ENCODE measurements around the gene DHX16. TPM values are rescaled to one million over a fixed set of nuclear protein-coding genes. Genes with fewer than 3 reads are reported as not detected.

Gene DHX16
- total RNA-seq, 1 experiment from 2014 or later, result 46.4 TPM

DNA sequence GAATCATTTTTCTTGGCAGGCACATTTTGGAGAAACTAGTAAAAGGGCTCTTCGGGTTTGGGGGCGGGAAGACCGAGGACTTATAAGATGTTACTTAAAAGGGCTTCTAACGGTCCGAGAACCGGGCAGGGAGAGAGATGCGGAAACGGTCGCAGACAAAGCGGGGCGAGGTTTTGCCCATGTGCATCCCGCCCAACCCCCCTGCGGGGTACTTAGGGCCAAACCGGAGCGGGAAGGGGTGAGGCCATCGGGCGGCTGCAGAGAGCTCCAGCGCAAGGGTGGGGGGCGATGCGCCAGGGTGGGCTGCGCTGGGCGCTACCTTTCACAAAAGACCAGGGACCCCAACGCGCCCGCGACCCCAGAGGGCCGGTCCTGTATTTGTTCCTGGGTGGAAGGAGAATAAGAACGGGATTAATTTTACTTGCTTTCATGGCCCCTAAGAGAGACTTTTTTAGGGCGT lies 48.0 kb upstream of the DHX16 start:
- peak; percentile 87 for DNase-seq (ENCODE audit: low spot score)
- Histone ChIP-seq H3K4me3 (ENCODE audit: low read depth, low read length, poor library complexity, severe bottlenecking) (peak overlapping the region; percentile 94), H3K27me3 (replicated peaks; ENCODE audit: insufficient read depth, low read depth, low read length, poor library complexity) (no peaks in the 10 kb centered on the region), H3K9me3 (ENCODE audit: low read depth, low read length, poor library complexity, severe bottlenecking) (no peaks in the 10 kb centered on the region), H3K4me1 (ENCODE audit: insufficient read depth, low read length, poor library complexity, severe bottlenecking) (peaks cover 40% of the 10 kb centered on the region), H3K27ac (ENCODE audit: low read depth, low read length, poor library complexity, severe bottlenecking) (peak overlapping the region; percentile 98), H3K36me3 (ENCODE audit: insufficient read depth, low read length, poor library complexity, severe bottlenecking) (peaks cover 44% of the 10 kb centered on the region)
- POLR2A ChIA-PET (ENCODE audit: low non-redundant PET), result interaction anchor here (0.6 to 1.5 kb wide), 4 partner anchors 42 to 150 kb away, joined by 4 to 11 read pairs (median 5); partner anchors contain the start of genes MRPS18B and PPP1R10
- intact Hi-C loops (cut with micrococcal nuclease; ENCODE audit: unreplicated experiment), result no loop called here
- TF ChIP-seq EZH2 (IDR thresholded peaks at IDR 0.05; ENCODE audit: borderline replicate concordance, low read depth, low read length, poor library complexity, severe bottlenecking), result no peak
- TF ChIP-seq, protein P1, sequence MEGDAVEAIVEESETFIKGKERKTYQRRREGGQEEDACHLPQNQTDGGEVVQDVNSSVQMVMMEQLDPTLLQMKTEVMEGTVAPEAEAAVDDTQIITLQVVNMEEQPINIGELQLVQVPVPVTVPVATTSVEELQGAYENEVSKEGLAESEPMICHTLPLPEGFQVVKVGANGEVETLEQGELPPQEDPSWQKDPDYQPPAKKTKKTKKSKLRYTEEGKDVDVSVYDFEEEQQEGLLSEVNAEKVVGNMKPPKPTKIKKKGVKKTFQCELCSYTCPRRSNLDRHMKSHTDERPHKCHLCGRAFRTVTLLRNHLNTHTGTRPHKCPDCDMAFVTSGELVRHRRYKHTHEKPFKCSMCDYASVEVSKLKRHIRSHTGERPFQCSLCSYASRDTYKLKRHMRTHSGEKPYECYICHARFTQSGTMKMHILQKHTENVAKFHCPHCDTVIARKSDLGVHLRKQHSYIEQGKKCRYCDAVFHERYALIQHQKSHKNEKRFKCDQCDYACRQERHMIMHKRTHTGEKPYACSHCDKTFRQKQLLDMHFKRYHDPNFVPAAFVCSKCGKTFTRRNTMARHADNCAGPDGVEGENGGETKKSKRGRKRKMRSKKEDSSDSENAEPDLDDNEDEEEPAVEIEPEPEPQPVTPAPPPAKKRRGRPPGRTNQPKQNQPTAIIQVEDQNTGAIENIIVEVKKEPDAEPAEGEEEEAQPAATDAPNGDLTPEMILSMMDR (conservative IDR thresholded peaks at IDR 0.05; ENCODE audit: low read depth, low read length), result no peak
- CTCF ChIA-PET, result interaction anchor here (0.6 kb wide), 1 partner anchor 14 kb away, joined by 3 read pairs; no protein-coding TSS in a partner anchor
- BruUV-seq (replicated peaks), result no TSS peak

DNA sequence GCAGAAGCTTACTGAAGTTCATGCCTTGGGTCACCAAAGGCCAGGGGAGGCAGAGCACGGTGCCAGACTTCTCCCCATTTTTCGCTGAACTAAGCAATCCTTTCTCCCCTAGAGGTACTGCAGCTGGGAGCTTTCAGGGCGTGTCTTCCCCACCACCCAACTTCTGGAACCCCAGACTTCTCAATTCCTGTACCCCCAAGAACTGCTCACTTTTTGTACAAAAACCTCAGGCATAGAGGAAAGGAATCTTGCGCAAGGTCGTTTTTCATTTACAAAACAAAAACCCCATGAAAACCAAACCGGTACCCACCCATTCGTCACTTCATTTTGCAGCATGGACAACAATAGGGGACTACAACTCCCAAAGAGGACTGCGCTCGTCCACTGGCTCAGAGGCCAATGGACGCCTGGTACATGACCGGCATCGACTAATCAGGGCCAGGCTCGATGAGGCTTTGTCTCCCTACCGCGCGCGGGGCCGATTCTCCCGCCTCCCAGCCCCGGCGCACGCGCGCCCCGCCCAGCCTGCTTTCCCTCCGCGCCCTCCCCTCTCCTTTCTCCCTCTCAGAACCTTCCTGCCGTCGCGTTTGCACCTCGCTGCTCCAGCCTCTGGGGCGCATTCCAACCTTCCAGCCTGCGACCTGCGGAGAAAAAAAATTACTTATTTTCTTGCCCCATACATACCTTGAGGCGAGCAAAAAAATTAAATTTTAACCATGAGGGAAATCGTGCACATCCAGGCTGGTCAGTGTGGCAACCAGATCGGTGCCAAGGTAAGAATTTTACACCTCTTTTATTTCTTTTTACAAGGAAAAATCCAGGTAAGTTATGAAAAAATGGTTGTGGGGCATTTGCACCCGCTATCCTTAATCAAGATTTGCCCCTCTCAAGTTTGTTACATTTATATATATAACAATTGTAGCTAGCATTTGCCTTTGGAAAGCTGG lies 47.3 kb upstream of the DHX16 start, which contains the start of gene TUBB:
TSS of gene TUBB (plus strand) at position 562 of the 947 bp plus-strand sequence. CDS start at position 717, 155 bp downstream.
- no peaks in the 10 kb centered on the region for H3K9me3 ChIP-seq (ENCODE audit: low read depth, low read length, poor library complexity, severe bottlenecking)
- intact Hi-C loops (cut with micrococcal nuclease; ENCODE audit: unreplicated experiment), result no loop called here
- no peaks in the 10 kb centered on the region for H3K27me3 ChIP-seq (replicated peaks; ENCODE audit: insufficient read depth, low read depth, low read length, poor library complexity)
- TSS peak; percentile 29 for BruUV-seq (replicated peaks)
- H3K4me3 ChIP-seq (ENCODE audit: low read depth, low read length, poor library complexity, severe bottlenecking), result peak within 1 kb of the TSS; percentile 94
- DNase-seq (ENCODE audit: low spot score), result peak; percentile 99
- ChIA-PET CTCF (no interaction called here), POLR2A (ENCODE audit: low non-redundant PET) (interaction anchor here (0.6 to 1.0 kb wide), 3 partner anchors 103 to 478 kb away, joined by 4 to 11 read pairs (median 5); partner anchors contain the start of genes MRPS18B and PPP1R10)
- TF ChIP-seq EZH2 (IDR thresholded peaks at IDR 0.05; ENCODE audit: borderline replicate concordance, low read depth, low read length, poor library complexity, severe bottlenecking), result no peak
- TF ChIP-seq, protein P1 (conservative IDR thresholded peaks at IDR 0.05; ENCODE audit: low read depth, low read length), result no peak
- peak within 1 kb of the TSS; percentile 98 for H3K27ac ChIP-seq (ENCODE audit: low read depth, low read length, poor library complexity, severe bottlenecking)
- H3K36me3 ChIP-seq (ENCODE audit: insufficient read depth, low read length, poor library complexity, severe bottlenecking), result peaks cover 39% of the 10 kb centered on the region
- peaks cover 37% of the 10 kb centered on the region for H3K4me1 ChIP-seq (ENCODE audit: insufficient read depth, low read length, poor library complexity, severe bottlenecking)

DNA sequence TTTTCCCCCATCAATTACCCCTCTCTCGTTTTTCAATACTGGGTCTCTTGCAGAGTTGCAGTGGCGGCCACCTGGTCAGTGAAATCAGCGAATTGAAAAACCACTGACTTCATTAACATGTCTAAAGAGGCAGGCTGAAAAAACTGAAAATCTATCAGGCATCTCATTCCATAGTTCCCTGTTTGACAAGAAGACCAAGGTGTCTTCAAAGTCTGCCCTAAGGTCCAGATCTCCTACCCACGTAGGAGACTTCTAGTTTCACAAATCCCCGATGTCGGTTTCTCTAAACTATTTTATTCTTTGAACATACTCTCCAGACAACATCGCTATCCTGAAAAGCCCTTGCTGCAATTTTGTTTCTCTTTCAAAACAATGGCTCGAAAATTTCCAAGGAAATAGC lies 46.5 kb upstream of the DHX16 start:
- H3K36me3 ChIP-seq (ENCODE audit: insufficient read depth, low read length, poor library complexity, severe bottlenecking), result peaks cover 39% of the 10 kb centered on the region
- CTCF ChIA-PET, result no interaction called here
- peak overlapping the region; percentile 98 for H3K27ac ChIP-seq (ENCODE audit: low read depth, low read length, poor library complexity, severe bottlenecking)
- H3K9me3 ChIP-seq (ENCODE audit: low read depth, low read length, poor library complexity, severe bottlenecking), result no peaks in the 10 kb centered on the region
- POLR2A ChIA-PET (ENCODE audit: low non-redundant PET), result interaction anchor here (0.6 kb wide), 1 partner anchor 479 kb away, joined by 4 read pairs; no protein-coding TSS in a partner anchor
- TSS peak; percentile 69 for BruUV-seq (replicated peaks)
- H3K4me3 ChIP-seq (ENCODE audit: low read depth, low read length, poor library complexity, severe bottlenecking), result peak overlapping the region; percentile 94
- no peak for DNase-seq (ENCODE audit: low spot score)
- intact Hi-C loops (cut with micrococcal nuclease; ENCODE audit: unreplicated experiment), result no loop called here
- H3K27me3 ChIP-seq (replicated peaks; ENCODE audit: insufficient read depth, low read depth, low read length, poor library complexity), result no peaks in the 10 kb centered on the region
- peaks cover 30% of the 10 kb centered on the region for H3K4me1 ChIP-seq (ENCODE audit: insufficient read depth, low read length, poor library complexity, severe bottlenecking)
- TF ChIP-seq, protein P1 (conservative IDR thresholded peaks at IDR 0.05; ENCODE audit: low read depth, low read length), result no peak
- TF ChIP-seq EZH2 (IDR thresholded peaks at IDR 0.05; ENCODE audit: borderline replicate concordance, low read depth, low read length, poor library complexity, severe bottlenecking), result no peak

All from A673 (cell line).